ENCODE results near the gene ABHD6. TPM values are rescaled to one million over a fixed set of nuclear protein-coding genes. Genes with fewer than 3 reads are reported as not detected.

Gene ABHD6
- total RNA-seq, 1 experiment from 2014 or later: 12.7 TPM

DNA sequence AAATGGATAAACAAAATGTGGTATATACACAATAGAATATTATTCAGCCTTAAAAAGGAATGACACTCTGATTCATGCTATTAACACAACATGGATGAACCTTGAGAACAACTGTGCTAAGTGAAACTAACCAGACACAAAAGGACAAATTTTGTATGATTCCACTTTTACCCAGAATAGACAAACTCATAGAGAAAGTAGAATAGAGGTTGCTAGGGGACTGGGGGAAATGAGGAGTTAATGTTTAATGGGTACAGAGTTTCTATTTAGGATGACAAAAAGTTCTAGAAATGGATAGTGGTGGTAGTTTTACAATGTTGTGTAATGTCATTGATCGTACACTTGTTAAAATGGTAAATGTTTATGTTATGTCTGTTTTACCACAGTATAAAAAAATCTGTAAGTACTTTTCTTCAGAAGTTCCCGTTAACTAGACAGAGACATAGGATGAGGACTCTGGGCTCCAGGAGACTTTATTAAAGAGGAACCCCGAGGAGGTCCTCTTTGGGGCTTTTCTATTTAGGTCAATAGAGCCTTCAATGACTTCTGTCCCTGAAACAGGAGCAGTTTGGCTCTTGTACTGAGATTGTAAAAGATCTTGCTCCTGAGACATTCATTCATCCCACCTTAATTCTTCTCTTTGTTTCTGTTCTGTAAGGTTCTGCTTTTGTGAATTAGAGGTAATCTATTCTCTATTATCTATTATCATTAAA lies 24.5 kb downstream of the ABHD6 start:
- intact Hi-C loops (cut with micrococcal nuclease): no loop called here
- peaks cover 0 to 16% of the 10 kb centered on the region in 2 experiments; a peak in 2 of 4 replicates for H3K4me1 ChIP-seq (ENCODE audit: control insufficient read depth in 1 of 2, insufficient read depth in 2 of 2, low read length in 2 of 2)
- no peaks in the 10 kb centered on the region for H3K9me2 ChIP-seq (ENCODE audit: insufficient read depth)
- no peak overlapping the region for H3K4me2 ChIP-seq (ENCODE audit: low read length)
- H3K27ac ChIP-seq (ENCODE audit: low read depth, low read length): no peak overlapping the region
- TF ChIP-seq TCF7L2 (IDR thresholded peaks at IDR 0.05; ENCODE audit: borderline replicate concordance, extremely low read depth, insufficient read depth, insufficient read length): no peak
- TF ChIP-seq RAD21 (IDR thresholded peaks at IDR 0.05; ENCODE audit: low read depth): no peak
- TF ChIP-seq EGR1 (IDR thresholded peaks at IDR 0.05; ENCODE audit: low read depth): no peak
- TF ChIP-seq ZFX (IDR thresholded peaks at IDR 0.05): no peak
- TF ChIP-seq, protein P1, sequence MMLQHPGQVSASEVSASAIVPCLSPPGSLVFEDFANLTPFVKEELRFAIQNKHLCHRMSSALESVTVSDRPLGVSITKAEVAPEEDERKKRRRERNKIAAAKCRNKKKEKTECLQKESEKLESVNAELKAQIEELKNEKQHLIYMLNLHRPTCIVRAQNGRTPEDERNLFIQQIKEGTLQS (IDR thresholded peaks at IDR 0.05): no peak
- TF ChIP-seq ZBTB33 (IDR thresholded peaks at IDR 0.05; ENCODE audit: extremely low read depth, insufficient replicate concordance, low read length): no peak
- TF ChIP-seq POLR2A (IDR thresholded peaks at IDR 0.05; ENCODE audit: borderline replicate concordance, extremely low read depth, insufficient read depth, insufficient read length): no peak
- TF ChIP-seq FOSL1 (IDR thresholded peaks at IDR 0.05; ENCODE audit: low read depth): no peak
- no peak for TF ChIP-seq SRF (IDR thresholded peaks at IDR 0.05; ENCODE audit: low read depth)
- POLR2A ChIA-PET: no interaction called here
- H2AFZ ChIP-seq (ENCODE audit: low read depth, low read length, poor library complexity, severe bottlenecking): no peak overlapping the region
- no peaks in the 10 kb centered on the region for H3K79me2 ChIP-seq (ENCODE audit: insufficient read depth, low read length)
- H3K9ac ChIP-seq (ENCODE audit: low read length): no peak overlapping the region
- H3K4me3 ChIP-seq (replicated peaks in 1 of 2; ENCODE audit: low read depth in 1 of 2, low read length in 2 of 2): no peak overlapping the region
- no TSS peak for BruUV-seq (replicated peaks)
- no peak for ATAC-seq
- no peaks in the 10 kb centered on the region; a peak in 1 of 4 replicates for H3K36me3 ChIP-seq (ENCODE audit: control insufficient read depth in 1 of 2, insufficient read depth in 2 of 2, low read length in 2 of 2)
- H3K9me3 ChIP-seq (ENCODE audit: control insufficient read depth in 1 of 2, insufficient read depth in 1 of 2, low read depth in 1 of 2, low read length in 2 of 2): no peaks in the 10 kb centered on the region
- RAD21 ChIA-PET (ENCODE audit: low non-redundant PET in 1 of 2, low total read pairs in 2 of 2, uncharacterized antibody in 2 of 2, unreplicated experiment in 2 of 2): no interaction called here
- no peaks in the 10 kb centered on the region for H4K20me1 ChIP-seq (ENCODE audit: insufficient read depth)
- DNase-seq (ENCODE audit: low read depth, low spot score): no peak
- no peaks in the 10 kb centered on the region for H3K27me3 ChIP-seq (ENCODE audit: insufficient read depth, low read length)
- CTCF ChIA-PET: no interaction called here
